Measurements from ENCODE around the gene HOXC4. TPM values are rescaled to one million over a fixed set of nuclear protein-coding genes. Genes with fewer than 3 reads are reported as not detected.

Gene HOXC4
- total RNA-seq, 2 experiments from 2014 or later: 0.56 to 1.0 TPM

DNA sequence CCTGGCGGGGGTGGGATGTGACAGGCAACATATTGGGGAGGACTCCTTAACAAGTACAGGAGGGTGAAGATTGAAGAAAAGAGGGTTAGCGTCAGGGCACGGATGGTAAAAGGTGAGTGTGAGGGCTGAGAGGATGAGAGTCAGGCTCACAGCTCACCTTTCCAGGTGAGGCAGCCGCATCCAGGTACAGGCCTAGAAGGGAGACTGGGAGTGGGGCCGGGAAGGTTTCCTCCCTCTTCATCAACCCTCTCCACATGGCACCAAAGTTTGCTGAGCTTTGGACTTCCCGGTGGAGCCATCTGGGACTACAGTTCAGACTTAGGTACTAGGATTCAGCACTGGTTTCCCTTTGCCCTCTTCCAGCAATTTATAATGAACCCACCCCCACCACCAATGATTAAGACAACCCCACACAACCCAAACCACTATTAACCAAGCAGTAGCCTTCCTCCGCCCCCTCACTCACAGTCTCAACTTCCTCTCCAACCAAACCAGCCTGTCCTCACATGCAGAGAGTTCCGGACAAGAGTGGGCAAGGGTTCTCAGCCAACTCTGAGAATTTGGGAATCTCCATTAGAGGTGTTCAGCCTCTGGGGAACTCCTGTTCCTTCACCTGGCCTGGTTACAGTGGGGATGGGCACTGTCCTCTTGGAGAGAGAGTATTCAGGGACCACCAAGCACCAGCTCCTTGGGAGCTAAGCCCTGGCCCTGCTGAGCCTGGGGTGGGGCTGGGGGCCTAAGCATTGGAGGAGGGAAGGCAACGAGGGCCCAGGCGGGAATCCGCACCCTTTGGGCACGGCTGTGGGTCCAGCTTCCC is 2.4 kb upstream of the HOXC4 start:
- H3K4me1 Mint-ChIP-seq: peaks cover 34% of the 10 kb centered on the region
- H3K36me3 Mint-ChIP-seq: no peaks in the 10 kb centered on the region
- H3K4me3 Mint-ChIP-seq: no peak overlapping the region
- H3K27ac Mint-ChIP-seq: no peak overlapping the region
- H3K9me3 Mint-ChIP-seq: no peaks in the 10 kb centered on the region
- DNase-seq: no peak
- H3K27me3 Mint-ChIP-seq: peaks cover 98% of the 10 kb centered on the region

DNA sequence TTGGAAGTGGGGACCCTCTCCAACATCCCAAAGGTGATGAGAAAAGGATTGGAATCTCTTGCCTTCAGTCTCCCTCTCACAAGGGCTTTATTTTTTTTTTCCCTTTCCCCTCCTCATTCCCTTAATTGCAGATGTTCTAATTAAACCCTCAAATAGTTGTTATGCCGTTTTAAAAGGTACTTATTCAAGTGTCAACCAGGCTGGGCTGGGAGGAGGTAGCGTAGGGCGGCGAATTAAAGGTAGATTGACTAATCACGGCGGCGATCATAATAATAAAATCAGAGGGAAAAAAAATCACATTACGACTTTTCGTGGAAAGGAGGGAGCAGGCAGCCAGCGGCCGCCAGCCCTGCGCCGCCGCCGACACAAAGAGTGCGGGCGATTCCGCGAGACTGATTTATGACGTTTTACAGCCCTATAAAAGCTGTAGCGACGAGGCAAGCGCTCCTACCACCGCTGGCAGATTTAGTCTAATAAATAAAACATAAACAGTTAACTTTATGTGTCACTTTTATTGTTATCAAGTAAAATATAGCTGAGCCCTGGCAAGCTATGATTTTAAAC is 1.7 kb upstream of the HOXC4 start:
- H3K27ac Mint-ChIP-seq: no peak overlapping the region

DNA sequence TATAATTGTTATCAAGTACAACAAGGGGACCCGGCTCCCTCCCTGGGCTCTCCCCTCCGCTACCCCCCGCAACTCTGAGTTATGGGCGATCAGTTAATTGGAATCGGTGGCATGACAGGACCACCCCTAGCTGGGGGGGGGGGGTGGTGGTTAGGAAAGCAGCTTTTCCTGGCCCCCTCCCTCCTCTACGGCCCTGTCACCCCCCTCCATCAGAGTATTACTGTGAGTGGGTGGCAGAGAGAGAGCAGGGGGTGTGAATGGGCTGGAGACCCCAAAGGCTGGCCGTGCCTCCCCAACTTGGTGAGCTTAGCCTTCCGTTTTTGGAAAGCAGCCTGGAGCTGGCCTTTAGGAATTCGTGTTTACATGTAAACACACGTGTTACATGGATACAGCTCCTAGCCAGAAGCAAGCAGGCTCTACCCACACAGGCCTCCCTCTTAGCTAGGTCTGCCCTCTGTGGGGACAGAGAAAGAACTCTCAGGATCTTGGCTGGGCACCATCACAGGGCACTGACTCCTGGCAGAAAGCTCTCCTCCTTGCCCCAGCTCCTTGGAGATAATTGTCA is 1.1 kb upstream of the HOXC4 start:
- no peaks in the 10 kb centered on the region for H3K36me3 Mint-ChIP-seq
- DNase-seq: no peak
- no peaks in the 10 kb centered on the region for H3K9me3 Mint-ChIP-seq
- peaks cover 31% of the 10 kb centered on the region for H3K4me1 Mint-ChIP-seq
- H3K27ac Mint-ChIP-seq: peak overlapping the region; percentile 53
- peaks cover 94% of the 10 kb centered on the region for H3K27me3 Mint-ChIP-seq
- H3K4me3 Mint-ChIP-seq: peak overlapping the region; percentile 68

More for the DNA sequence above, 1.7 kb upstream of the HOXC4 start:
- DNase-seq: no peak
- no peaks in the 10 kb centered on the region for H3K36me3 Mint-ChIP-seq
- no peak overlapping the region for H3K4me3 Mint-ChIP-seq
- H3K9me3 Mint-ChIP-seq: no peaks in the 10 kb centered on the region
- peaks cover 33% of the 10 kb centered on the region for H3K4me1 Mint-ChIP-seq
- peaks cover 94% of the 10 kb centered on the region for H3K27me3 Mint-ChIP-seq

DNA sequence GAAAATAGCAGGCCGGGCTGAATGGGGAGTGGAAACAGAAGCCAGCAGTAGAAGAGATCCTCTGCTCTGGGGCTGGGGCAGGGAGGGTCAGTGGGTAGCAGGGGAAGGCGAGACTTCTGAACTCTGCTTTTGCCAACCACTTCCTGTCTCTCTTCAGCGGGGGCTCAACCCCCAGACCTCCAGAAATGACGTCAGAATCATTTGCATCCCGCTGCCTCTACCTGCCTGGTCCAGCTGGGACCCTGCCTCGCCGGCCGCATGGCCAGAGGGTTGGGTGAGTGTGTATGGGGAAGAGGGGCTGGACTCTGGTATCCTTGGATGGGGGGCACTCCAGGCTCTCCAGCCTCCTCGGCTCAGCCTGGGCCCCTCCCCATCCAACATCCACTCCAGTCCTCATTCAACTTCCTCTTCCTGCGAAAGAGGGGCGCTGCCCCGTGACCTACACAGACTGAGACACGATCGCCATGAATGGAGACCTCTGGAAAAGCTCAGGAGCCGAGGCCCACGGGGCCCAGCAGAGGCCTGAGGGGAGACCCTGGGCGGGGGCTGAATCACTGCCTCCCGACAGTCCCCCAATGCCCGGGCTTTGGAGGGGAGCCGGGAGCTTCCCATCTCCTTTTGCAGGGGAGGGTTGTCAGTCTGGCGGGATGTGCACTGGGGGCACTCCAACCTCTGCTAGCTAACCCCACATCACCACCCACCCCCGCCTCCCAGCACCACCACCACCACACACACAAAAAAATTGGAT is 458 bp upstream of the HOXC4 start:
- Mint-ChIP-seq H3K27me3 (peaks cover 93% of the 10 kb centered on the region), H3K4me3 (peak overlapping the region; percentile 68), H3K9me3 (no peaks in the 10 kb centered on the region), H3K27ac (peak overlapping the region; percentile 53), H3K4me1 (peaks cover 28% of the 10 kb centered on the region), H3K36me3 (no peaks in the 10 kb centered on the region)
- DNase-seq: no peak

DNA sequence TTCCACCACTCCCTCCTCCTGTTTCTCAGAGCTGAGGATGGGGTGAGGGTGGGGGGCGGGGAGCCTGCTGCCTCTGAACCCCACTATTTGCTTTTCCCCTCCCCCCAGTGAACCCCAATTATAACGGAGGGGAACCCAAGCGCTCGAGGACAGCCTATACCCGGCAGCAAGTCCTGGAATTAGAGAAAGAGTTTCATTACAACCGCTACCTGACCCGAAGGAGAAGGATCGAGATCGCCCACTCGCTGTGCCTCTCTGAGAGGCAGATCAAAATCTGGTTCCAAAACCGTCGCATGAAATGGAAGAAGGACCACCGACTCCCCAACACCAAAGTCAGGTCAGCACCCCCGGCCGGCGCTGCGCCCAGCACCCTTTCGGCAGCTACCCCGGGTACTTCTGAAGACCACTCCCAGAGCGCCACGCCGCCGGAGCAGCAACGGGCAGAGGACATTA is 1.1 kb downstream of the HOXC4 start:
- DNase-seq: no peak
- H3K4me1 Mint-ChIP-seq: peaks cover 27% of the 10 kb centered on the region
- peaks cover 93% of the 10 kb centered on the region for H3K27me3 Mint-ChIP-seq
- H3K36me3 Mint-ChIP-seq: no peaks in the 10 kb centered on the region
- H3K27ac Mint-ChIP-seq: no peak overlapping the region
- H3K4me3 Mint-ChIP-seq: peak overlapping the region; percentile 12
- no peaks in the 10 kb centered on the region for H3K9me3 Mint-ChIP-seq

DNA sequence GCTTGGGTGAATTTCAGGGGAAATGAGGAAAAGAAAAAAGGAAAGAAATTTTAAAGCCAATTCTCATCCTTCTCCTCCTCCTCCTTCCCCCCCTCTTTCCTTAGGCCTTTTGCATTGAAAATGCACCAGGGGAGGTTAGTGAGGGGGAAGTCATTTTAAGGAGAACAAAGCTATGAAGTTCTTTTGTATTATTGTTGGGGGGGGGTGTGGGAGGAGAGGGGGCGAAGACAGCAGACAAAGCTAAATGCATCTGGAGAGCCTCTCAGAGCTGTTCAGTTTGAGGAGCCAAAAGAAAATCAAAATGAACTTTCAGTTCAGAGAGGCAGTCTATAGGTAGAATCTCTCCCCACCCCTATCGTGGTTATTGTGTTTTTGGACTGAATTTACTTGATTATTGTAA is 1.9 kb downstream of the HOXC4 start:
- peaks cover 91% of the 10 kb centered on the region for H3K27me3 Mint-ChIP-seq
- H3K4me3 Mint-ChIP-seq: no peak overlapping the region
- H3K36me3 Mint-ChIP-seq: no peaks in the 10 kb centered on the region
- peaks cover 21% of the 10 kb centered on the region for H3K4me1 Mint-ChIP-seq
- no peak for DNase-seq
- H3K27ac Mint-ChIP-seq: no peak overlapping the region
- H3K9me3 Mint-ChIP-seq: no peaks in the 10 kb centered on the region

DNA sequence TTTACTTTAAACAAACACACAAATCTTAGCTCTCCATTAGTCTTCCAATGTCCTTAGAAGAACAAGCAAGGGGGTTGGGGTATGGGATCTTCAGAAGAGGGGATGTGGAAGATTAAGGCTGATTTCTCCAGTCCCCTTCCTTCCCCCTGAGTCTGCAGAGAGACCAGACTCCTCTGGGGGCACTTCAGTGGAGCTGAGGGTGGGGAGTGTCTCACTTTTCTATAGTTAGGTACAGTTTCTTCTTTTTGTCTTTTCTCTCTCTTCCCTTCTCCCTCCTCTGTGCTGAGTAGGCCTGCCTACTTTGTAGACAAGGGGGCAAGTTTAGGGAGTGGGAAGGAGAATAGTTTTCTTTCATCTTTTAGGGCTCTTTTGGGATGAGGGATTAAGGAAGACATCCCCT is 2.5 kb downstream of the HOXC4 start:
- H3K27me3 Mint-ChIP-seq: peaks cover 91% of the 10 kb centered on the region
- no peak for DNase-seq
- no peaks in the 10 kb centered on the region for H3K36me3 Mint-ChIP-seq
- no peak overlapping the region for H3K4me3 Mint-ChIP-seq
- no peak overlapping the region for H3K27ac Mint-ChIP-seq
- no peaks in the 10 kb centered on the region for H3K9me3 Mint-ChIP-seq
- H3K4me1 Mint-ChIP-seq: peaks cover 21% of the 10 kb centered on the region

DNA sequence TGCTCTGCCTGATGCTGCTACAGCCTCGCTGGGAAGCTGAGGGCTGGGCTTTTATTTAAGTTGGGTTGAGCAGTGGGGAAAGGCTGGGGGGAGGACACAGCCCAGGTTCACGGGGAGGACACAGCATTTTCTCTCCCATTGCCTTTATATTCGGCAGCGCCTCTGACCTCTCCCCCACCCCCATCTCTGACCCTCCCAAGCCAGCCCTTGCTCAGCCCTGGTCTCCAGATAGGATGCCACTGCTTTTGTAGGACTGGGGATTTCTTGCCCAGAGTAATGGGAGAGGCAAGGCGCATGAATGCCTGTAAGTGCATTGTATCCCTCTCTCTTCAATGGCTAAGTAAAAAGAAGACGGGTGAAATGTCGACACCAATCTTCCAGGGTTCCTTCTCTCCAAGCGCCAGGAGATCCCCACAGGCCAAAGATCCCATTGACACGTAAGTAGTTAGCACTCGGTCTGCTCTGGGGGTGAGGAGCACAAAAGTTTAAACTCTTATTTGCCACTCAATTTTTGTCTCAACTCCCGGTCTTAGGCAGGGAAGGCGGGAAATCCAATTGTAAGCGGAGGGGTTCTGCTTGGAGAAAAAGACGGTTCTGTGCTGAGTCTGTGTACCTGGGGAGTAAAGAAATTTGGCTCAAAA is 4.6 kb downstream of the HOXC4 start:
- peaks cover 91% of the 10 kb centered on the region for H3K27me3 Mint-ChIP-seq
- no peak overlapping the region for H3K4me3 Mint-ChIP-seq
- H3K4me1 Mint-ChIP-seq: peaks cover 6% of the 10 kb centered on the region
- H3K27ac Mint-ChIP-seq: no peak overlapping the region
- DNase-seq: no peak
- no peaks in the 10 kb centered on the region for H3K9me3 Mint-ChIP-seq
- H3K36me3 Mint-ChIP-seq: no peaks in the 10 kb centered on the region

DNA sequence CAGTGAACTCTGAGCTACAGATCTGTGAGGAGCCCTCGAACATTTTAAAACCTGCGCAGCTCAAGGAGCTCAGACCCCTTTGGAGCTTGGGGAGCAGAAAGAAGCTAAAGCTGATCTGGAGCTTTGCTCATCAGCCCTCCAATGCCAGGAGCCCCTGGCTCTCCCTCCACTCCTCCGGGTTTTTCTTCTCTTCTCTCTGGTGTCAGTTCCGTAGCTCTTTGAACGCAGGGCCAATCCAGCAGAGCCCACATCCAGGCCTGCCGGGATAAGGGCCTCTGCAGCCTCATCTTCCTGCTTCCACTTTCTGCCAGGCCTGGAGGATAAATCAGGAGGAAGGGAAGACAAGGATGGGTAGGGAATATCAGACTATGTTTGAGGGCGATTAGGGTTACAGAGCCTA is 6.0 kb downstream of the HOXC4 start:
- no peak for DNase-seq
- no peaks in the 10 kb centered on the region for H3K9me3 Mint-ChIP-seq
- H3K36me3 Mint-ChIP-seq: no peaks in the 10 kb centered on the region
- peaks cover 90% of the 10 kb centered on the region for H3K27me3 Mint-ChIP-seq
- no peak overlapping the region for H3K4me3 Mint-ChIP-seq
- H3K27ac Mint-ChIP-seq: no peak overlapping the region
- no peaks in the 10 kb centered on the region for H3K4me1 Mint-ChIP-seq

DNA sequence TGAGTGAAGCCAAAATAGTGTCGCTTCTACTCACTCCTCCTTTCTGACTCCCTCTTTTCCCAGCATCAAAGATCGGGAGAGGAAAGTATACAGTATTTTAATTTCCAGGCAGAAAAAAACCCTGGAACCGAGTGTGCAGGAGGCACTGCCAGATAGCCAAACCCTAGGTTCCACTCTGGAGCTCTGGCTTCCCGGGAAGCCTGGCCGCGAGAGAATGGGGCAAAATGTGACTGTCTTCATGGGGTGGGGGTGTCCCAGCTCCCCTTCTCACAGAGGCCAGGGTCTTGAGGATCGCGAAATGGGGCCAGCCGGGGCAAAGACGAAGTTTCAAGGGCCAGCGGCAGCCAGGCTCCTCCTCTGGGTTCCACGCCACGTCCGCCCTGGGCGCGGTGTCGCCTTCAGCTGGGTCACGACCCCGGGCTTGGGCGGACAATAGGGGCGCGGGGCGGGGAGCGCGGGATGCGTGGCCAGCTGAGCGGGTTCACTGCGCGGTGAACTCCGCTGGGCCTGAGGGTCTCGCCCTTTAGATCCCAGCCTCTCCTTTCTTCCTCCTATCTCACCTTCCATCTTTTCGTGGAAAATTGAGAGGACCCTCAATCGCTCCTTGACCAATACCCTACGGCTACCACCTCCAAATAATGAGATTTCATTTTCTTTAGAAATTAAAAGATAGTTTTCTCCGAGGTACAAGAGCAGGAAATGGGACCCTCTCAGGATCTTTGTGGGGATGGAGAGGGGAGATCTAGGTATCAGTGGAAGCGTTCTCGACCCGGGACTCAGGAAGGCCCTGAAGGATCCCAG is 6.7 kb downstream of the HOXC4 start:
- Mint-ChIP-seq H3K9me3 (no peaks in the 10 kb centered on the region), H3K27ac (no peak overlapping the region), H3K4me1 (no peaks in the 10 kb centered on the region), H3K27me3 (peaks cover 85% of the 10 kb centered on the region), H3K4me3 (no peak overlapping the region), H3K36me3 (no peaks in the 10 kb centered on the region)
- no peak for DNase-seq

DNA sequence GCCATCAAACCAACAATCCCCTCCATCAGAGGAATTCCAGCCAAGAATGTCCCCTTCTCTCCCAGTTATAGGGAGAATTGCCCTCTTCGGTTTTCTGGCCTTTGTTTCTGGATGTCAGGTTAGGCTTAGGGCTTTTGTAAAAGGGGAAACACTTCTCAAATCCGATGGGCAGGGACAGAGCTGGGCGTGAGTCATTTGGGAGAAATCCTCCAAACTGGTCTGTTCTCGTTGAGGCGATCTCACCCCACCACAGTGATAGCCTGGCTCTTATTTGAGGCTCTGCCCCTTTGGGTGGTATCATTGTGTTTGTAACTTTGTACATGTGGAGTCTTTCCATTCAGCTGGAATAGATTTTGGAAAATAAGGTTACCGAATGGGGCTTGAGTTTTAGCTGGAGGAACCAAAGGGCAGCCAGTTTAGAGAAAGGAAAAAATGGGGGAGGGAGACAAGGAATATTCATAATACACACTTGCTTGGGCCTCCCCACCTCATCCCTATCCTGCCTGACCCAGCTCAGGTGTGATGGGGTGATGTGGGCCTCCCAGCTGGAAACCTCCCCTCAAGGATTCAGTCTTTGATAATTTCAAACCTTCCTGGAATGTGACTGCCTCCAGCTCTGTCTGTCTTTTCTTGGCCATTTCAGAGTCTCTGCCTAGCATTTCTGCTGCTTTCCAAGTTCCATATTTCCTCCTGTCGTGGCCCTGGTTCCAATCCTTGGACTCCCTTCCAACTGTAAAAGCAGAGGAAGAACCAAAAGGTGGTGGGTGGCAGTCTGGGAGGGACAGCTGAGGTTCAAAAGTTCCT is 7.5 kb downstream of the HOXC4 start:
- no peak for DNase-seq
- Mint-ChIP-seq H3K4me1 (no peaks in the 10 kb centered on the region), H3K9me3 (no peaks in the 10 kb centered on the region), H3K27me3 (peaks cover 85% of the 10 kb centered on the region), H3K36me3 (no peaks in the 10 kb centered on the region), H3K27ac (no peak overlapping the region), H3K4me3 (no peak overlapping the region)

DNA sequence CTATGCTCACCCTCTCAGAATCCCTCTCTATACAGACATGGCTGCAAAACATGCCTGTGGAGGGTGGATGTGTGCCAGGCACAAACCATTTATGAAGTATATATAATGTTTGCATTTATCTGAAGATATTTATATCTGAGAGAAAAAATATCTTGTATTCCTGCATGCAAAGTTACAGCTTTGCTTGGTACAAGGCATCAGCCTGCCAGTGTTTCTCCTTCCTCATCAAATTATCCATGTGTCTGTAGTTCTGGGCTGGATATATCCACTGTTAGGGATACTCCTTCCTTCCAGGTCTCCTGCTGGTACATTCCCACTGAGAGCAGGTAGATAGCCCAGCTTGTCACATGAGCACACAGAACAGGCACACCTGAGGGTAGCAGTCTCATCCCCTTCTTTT is 12.0 kb downstream of the HOXC4 start:
- Mint-ChIP-seq H3K27ac (no peak overlapping the region), H3K4me1 (no peaks in the 10 kb centered on the region), H3K4me3 (no peak overlapping the region), H3K27me3 (peaks cover 62% of the 10 kb centered on the region), H3K36me3 (no peaks in the 10 kb centered on the region), H3K9me3 (no peaks in the 10 kb centered on the region)
- no peak for DNase-seq

DNA sequence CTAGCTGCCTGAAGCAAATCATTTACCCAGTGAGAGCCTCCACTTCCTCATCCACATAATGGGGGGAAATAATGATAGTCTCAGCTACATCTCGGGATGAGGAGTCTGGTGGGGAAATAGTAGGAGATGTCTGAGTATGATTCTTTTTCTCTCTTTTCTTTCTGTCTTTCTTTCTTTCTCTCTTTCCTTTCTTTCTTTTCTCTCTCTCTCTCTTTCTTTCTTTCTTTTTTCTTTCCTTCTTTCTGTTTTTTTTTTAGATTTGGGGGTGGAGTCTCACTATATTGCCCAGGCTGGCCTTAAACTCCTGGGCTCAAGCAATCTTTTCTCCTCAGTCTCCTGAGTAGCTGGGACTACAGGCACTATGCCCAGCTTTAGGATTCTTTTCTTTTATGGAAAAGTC is 12.8 kb downstream of the HOXC4 start:
- H3K9me3 Mint-ChIP-seq: no peaks in the 10 kb centered on the region
- peaks cover 62% of the 10 kb centered on the region for H3K27me3 Mint-ChIP-seq
- H3K4me1 Mint-ChIP-seq: no peaks in the 10 kb centered on the region
- no peak overlapping the region for H3K27ac Mint-ChIP-seq
- no peaks in the 10 kb centered on the region for H3K36me3 Mint-ChIP-seq
- DNase-seq: no peak
- no peak overlapping the region for H3K4me3 Mint-ChIP-seq
